Endothelial cell of umbilical vein (primary cell): ENCODE results near the gene OPN1SW. TPM values are rescaled to one million over a fixed set of nuclear protein-coding genes. Genes with fewer than 3 reads are reported as not detected.

Experiments used
- BruUV-seq: library from RNA; stranded (reverse); fragments of 400-500 nt; replicated peaks from 2 replicates; lab custom pipeline; 2021; lab: Mats Ljungman, UMichigan
- CTCF ChIA-PET: fragments of 300-600, 350-600 bp; sonication (Branson Sonifier 250); formaldehyde crosslinking; loops from one replicate; lab custom pipeline; 2021; ENCODE audit warnings: antibody characterized with exemption, inconsistent platforms; lab: Charles Lee
- POLR2A ChIA-PET: fragments of 300-600, 350-600 bp; sonication (Branson Sonifier 250); formaldehyde crosslinking; loops from one replicate; lab custom pipeline; 2021; ENCODE audit warnings: antibody characterized with exemption, inconsistent platforms; lab: Charles Lee
- DNase-seq: peaks from one replicate; pipeline ENCODE4 v3.0.0-alpha.2; 2011; ENCODE audit warnings: low read depth, low spot score
- FAIRE-seq: peaks from 2 replicates; lab custom pipeline; 2011; peaks lifted over from hg19 to GRCh38; lab: Jason Lieb, UNC
- H2AFZ ChIP-seq: 2 replicates; pipeline ENCODE4 v1.6.0; 2012; ENCODE audit warnings: low read depth, low read length, control low read depth, inconsistent platforms
- H3K27ac ChIP-seq: 2 replicates; pipeline ENCODE4 v1.5.1; 2011; ENCODE audit warnings: low read depth, mild to moderate bottlenecking, control low read depth, low read length, moderate library complexity; ENCODE audit not compliant: insufficient read depth
- H3K27me3 ChIP-seq, 2 experiments: 2 replicates each; pipeline versions ENCODE4 v1.6.0 to v1.6.1; 2011; ENCODE audit warnings: low read length in 2 of 2, mixed read lengths in 1 of 2; ENCODE audit not compliant: control insufficient read depth in 2 of 2, insufficient read depth in 2 of 2
- H3K36me3 ChIP-seq, 2 experiments: 2 replicates in 1 of 2; 3 replicates in 1 of 2; pipeline ENCODE4 v1.5.1; 2011; ENCODE audit warnings: low read length in 2 of 2, mild to moderate bottlenecking in 1 of 2, moderate library complexity in 1 of 2; ENCODE audit not compliant: control insufficient read depth in 2 of 2, insufficient read depth in 2 of 2; ENCODE audit errors: extremely low read depth in 1 of 2
- H3K4me1 ChIP-seq: 3 replicates; pipeline ENCODE4 v1.5.1; 2011; ENCODE audit warnings: mild to moderate bottlenecking, low read length; ENCODE audit not compliant: control insufficient read depth, insufficient read depth; ENCODE audit errors: extremely low read depth
- H3K4me2 ChIP-seq: 2 replicates; pipeline ENCODE4 v1.6.1; 2011; ENCODE audit warnings: low read length, control low read depth, mixed read lengths; ENCODE audit not compliant: insufficient read depth
- H3K4me3 ChIP-seq, 3 experiments: fragments of 200-600 bp in 1 of 3; sonication (generic), shearing (Covaris generic) in 1 of 3; replicated peaks in 1 of 3; 2 replicates each; pipeline ENCODE4 v1.5.1; 2011 to 2016; ENCODE audit warnings: control low read depth in 3 of 3, low read length in 3 of 3, mild to moderate bottlenecking in 2 of 3, inconsistent platforms in 1 of 3, low read depth in 1 of 3, moderate library complexity in 1 of 3; ENCODE audit not compliant: insufficient read depth in 1 of 3
- H3K79me2 ChIP-seq: 2 replicates; pipeline ENCODE4 v1.6.0; 2012; ENCODE audit warnings: low read length, inconsistent platforms; ENCODE audit not compliant: control insufficient read depth, insufficient read depth
- H3K9ac ChIP-seq: replicated peaks from 2 replicates; pipeline ENCODE3; 2011; ENCODE audit warnings: low read length, control low read depth; ENCODE audit not compliant: insufficient read depth; ENCODE audit errors: extremely low read depth
- H3K9me1 ChIP-seq: replicated peaks from 3 replicates; pipeline ENCODE4 v1.6.0; 2011; ENCODE audit warnings: mild to moderate bottlenecking, low read length; ENCODE audit not compliant: control insufficient read depth, insufficient read depth; ENCODE audit errors: extremely low read depth
- H3K9me3 ChIP-seq: replicated peaks from 2 replicates; pipeline ENCODE4 v1.5.1; 2012; ENCODE audit warnings: low read length, inconsistent platforms; ENCODE audit not compliant: control insufficient read depth, insufficient read depth
- H4K20me1 ChIP-seq: replicated peaks from 2 replicates; pipeline ENCODE3; 2011; ENCODE audit warnings: mild to moderate bottlenecking, low read length; ENCODE audit not compliant: control insufficient read depth, insufficient read depth; ENCODE audit errors: extremely low read depth
- EZH2 ChIP-seq: IDR thresholded peaks from 2 replicates; pipeline ENCODE4 v1.6.1; 2012; ENCODE audit warnings: borderline replicate concordance, low read depth, mild to moderate bottlenecking, moderate library complexity, low read length, inconsistent platforms; ENCODE audit not compliant: severe bottlenecking
- FOS ChIP-seq: IDR thresholded peaks from 2 replicates; pipeline ENCODE4 v1.6.1; 2011; ENCODE audit warnings: mild to moderate bottlenecking, low read length, moderate library complexity, borderline replicate concordance; ENCODE audit not compliant: insufficient read depth
- GATA2 ChIP-seq: IDR thresholded peaks from 2 replicates; pipeline ENCODE4 v1.7.0; 2011; ENCODE audit warnings: low read depth, mild to moderate bottlenecking, moderate library complexity, mixed read lengths, low read length; ENCODE audit not compliant: insufficient read length, insufficient read depth
- JUN ChIP-seq: IDR thresholded peaks from 2 replicates; pipeline ENCODE4 v1.6.1; 2011; ENCODE audit warnings: borderline replicate concordance, low read depth; ENCODE audit not compliant: insufficient read length, insufficient read depth
- MYC ChIP-seq: IDR thresholded peaks from one replicate; pipeline ENCODE4 v1.6.1; 2011; ENCODE audit warnings: mild to moderate bottlenecking, low read depth, low read length
- POLR2A ChIP-seq: IDR thresholded peaks from 2 replicates; pipeline ENCODE4 v1.6.1; 2012; ENCODE audit warnings: low read depth, mild to moderate bottlenecking, control low read depth, low read length
- POLR2AphosphoS5 ChIP-seq: IDR thresholded peaks from 2 replicates; pipeline ENCODE4 v1.6.1; 2012; ENCODE audit warnings: low read depth, mild to moderate bottlenecking, control low read depth, low read length, moderate library complexity; ENCODE audit not compliant: insufficient read depth
- dilution Hi-C: fragments of 300-500 bp; cut with MboI; formaldehyde crosslinking; loops from one replicate; pipeline ENCODE4 v1.15.0; 2019; ENCODE audit warnings: low sequenced_read_pairs; ENCODE audit not compliant: extremely low pct_ligation_motif_present
- intact Hi-C: fragments of 100-400 bp; cut with micrococcal nuclease; formaldehyde crosslinking; loops from one replicate; pipeline ENCODE4 v1.10.0; 2022
- polyA plus RNA-seq, 4 experiments: library from polyadenylated mRNA; depleted of rRNA in 3 of 4; stranded (reverse) in 3 of 4; unstranded in 1 of 4; fragments of >200 nt; gene quantifications; 2 replicates each; pipeline versions ENCODE4 v1.2.1 to v1.2.3, GENCODE V29; 2011 to 2012; ENCODE audit warnings: missing spikeins in 1 of 4
- total RNA-seq: library from RNA; stranded (reverse); gene quantifications from 2 replicates; pipeline ENCODE4 v1.2.3, GENCODE V29; 2021
- TF ChIP-seq, protein P1 (sequence below): IDR thresholded peaks from 2 replicates; pipeline ENCODE4 v1.6.1; 2011; ENCODE audit not compliant: insufficient read depth, insufficient read length
- TF ChIP-seq, protein P2 (sequence below), 2 donors: IDR thresholded peaks; 1 replicate in 1 of 2; 2 replicates in 1 of 2; pipeline ENCODE4 v1.5.1; 2011; ENCODE audit warnings: low read length in 2 of 2, mild to moderate bottlenecking in 2 of 2, moderate library complexity in 2 of 2, control low read depth in 1 of 2, inconsistent platforms in 1 of 2, low read depth in 1 of 2; ENCODE audit not compliant: insufficient read depth in 1 of 2; ENCODE audit errors: extremely low read depth in 1 of 2

Gene OPN1SW
- total and polyA plus RNA-seq, 2 donors (not counting 3 experiments of a cell fraction or from before 2014, with no cell fraction given), result not detected

DNA sequence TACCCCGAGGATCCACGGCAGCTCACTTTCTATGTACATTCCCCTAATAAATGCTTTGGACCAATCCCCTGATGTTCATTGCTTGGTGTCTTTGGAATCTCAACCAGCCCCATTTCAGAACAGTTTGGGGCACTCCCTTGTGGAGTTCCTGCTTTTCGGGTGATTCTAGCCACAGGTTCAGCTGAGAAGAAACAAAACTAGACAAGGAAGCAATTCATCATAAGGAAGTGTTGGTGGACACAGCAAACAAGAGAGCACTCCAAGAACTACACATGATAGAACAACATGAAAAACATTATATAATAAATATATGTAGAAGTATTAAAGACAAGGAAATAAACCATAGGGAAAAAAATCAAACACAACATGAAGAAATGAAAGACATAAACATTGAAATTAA, 10.1 kb upstream of the OPN1SW start:
- Histone ChIP-seq H3K36me3 (no peaks in the 10 kb centered on the region), H3K27me3 (peaks cover 21 to 38% of the 10 kb centered on the region in 2 experiments), H3K4me2 (no peak overlapping the region), H3K79me2 (no peaks in the 10 kb centered on the region), H3K9me3 (no peaks in the 10 kb centered on the region), H3K4me1 (no peaks in the 10 kb centered on the region), H3K4me3 (no peak overlapping the region), H4K20me1 (no peaks in the 10 kb centered on the region), H3K27ac (no peak overlapping the region), H3K9ac (no peak overlapping the region), H3K9me1 (no peaks in the 10 kb centered on the region), H2AFZ (no peak overlapping the region)
- FAIRE-seq (no peak), DNase-seq (no peak)
- no TSS peak for BruUV-seq
- CTCF ChIA-PET, result interaction anchor here (1.3 to 1.4 kb wide), 3 partner anchors 10 to 28 kb away, joined by 3 to 4 read pairs (median 4); no protein-coding TSS in a partner anchor
- TF ChIP-seq MYC (no peak), GATA2 (no peak), FOS (no peak), POLR2A (no peak), EZH2 (no peak), POLR2AphosphoS5 (no peak), JUN (no peak)
- TF ChIP-seq, protein P1, sequence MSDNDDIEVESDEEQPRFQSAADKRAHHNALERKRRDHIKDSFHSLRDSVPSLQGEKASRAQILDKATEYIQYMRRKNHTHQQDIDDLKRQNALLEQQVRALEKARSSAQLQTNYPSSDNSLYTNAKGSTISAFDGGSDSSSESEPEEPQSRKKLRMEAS, result no peak
- TF ChIP-seq, protein P2, sequence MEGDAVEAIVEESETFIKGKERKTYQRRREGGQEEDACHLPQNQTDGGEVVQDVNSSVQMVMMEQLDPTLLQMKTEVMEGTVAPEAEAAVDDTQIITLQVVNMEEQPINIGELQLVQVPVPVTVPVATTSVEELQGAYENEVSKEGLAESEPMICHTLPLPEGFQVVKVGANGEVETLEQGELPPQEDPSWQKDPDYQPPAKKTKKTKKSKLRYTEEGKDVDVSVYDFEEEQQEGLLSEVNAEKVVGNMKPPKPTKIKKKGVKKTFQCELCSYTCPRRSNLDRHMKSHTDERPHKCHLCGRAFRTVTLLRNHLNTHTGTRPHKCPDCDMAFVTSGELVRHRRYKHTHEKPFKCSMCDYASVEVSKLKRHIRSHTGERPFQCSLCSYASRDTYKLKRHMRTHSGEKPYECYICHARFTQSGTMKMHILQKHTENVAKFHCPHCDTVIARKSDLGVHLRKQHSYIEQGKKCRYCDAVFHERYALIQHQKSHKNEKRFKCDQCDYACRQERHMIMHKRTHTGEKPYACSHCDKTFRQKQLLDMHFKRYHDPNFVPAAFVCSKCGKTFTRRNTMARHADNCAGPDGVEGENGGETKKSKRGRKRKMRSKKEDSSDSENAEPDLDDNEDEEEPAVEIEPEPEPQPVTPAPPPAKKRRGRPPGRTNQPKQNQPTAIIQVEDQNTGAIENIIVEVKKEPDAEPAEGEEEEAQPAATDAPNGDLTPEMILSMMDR (IDR thresholded peaks at IDR 0.05; ENCODE audit: extremely low read depth in 1 of 2, insufficient read depth in 1 of 2, low read depth in 1 of 2, low read length in 2 of 2), result no peak
- dilution Hi-C loops (no loop called here), intact Hi-C loops (no loop called here)
- POLR2A ChIA-PET, result no interaction called here
